Activated T-helper 1 cell treated with anti-CD3 and anti-CD28 coated beads, Interleukin-12 subunit alpha, Interleukin-12 subunit beta, Interleukin-2, Interleukin-4 antibody, amounts not matched to agents 30 ng/mL and 10 ng/mL and 1 ng/mL, durations not matched to agents 14 hours and 24 hours and 36 hours (primary cell): ENCODE results near the gene FARS2. TPM values are rescaled to one million over a fixed set of nuclear protein-coding genes. Genes with fewer than 3 reads are reported as not detected.

Experiments
- DNase-seq: peaks from one replicate; pipeline ENCODE4 v3.0.0; 2021; ENCODE audit warnings: low spot score
- H3K27ac Mint-ChIP-seq: one replicate; pipeline ENCODE4 v1.8.0; 2021; ENCODE audit warnings: mild to moderate bottlenecking, mixed read lengths
- H3K27me3 Mint-ChIP-seq: one replicate; pipeline ENCODE4 v1.8.0; 2022; ENCODE audit warnings: mild to moderate bottlenecking, moderate library complexity, mixed read lengths; ENCODE audit not compliant: insufficient read depth
- H3K36me3 Mint-ChIP-seq: one replicate; pipeline ENCODE4 v1.8.0; 2021; ENCODE audit warnings: low read depth, mixed read lengths
- H3K4me1 Mint-ChIP-seq: one replicate; pipeline ENCODE4 v1.8.0; 2021; ENCODE audit warnings: low read depth, mixed read lengths
- H3K4me3 Mint-ChIP-seq: one replicate; pipeline ENCODE4 v1.8.0; 2021; ENCODE audit warnings: mild to moderate bottlenecking, moderate library complexity, mixed read lengths
- H3K9me3 Mint-ChIP-seq: one replicate; pipeline ENCODE4 v1.8.0; 2021; ENCODE audit warnings: mixed read lengths
- intact Hi-C: fragments of 100-400 bp; cut with micrococcal nuclease; formaldehyde crosslinking; loops from one replicate; pipeline ENCODE4 v1.15.1; 2024
- total RNA-seq: library from RNA; stranded (reverse); gene quantifications from 2 replicates; pipeline ENCODE4 v1.2.3, GENCODE V29; 2022

The FARS2 gene
- total RNA-seq, 1 donor from 2014 or later = 23.8 TPM

GRCh38 chr6:5751525-5752390, 490.4 kb downstream of the FARS2 start:
- peaks cover 10% of the 10 kb centered on the region for H3K36me3 Mint-ChIP-seq
- H3K4me3 Mint-ChIP-seq = no peak overlapping the region
- no peak for DNase-seq
- intact Hi-C loops = no loop called here
- H3K27ac Mint-ChIP-seq = no peak overlapping the region
- peaks cover 24% of the 10 kb centered on the region for H3K9me3 Mint-ChIP-seq
- H3K27me3 Mint-ChIP-seq = no peaks in the 10 kb centered on the region
- H3K4me1 Mint-ChIP-seq = no peaks in the 10 kb centered on the region

GRCh38 chr6:5752391-5752680, 491.0 kb downstream of the FARS2 start:
- Mint-ChIP-seq H3K27me3 (no peaks in the 10 kb centered on the region), H3K4me1 (no peaks in the 10 kb centered on the region), H3K27ac (no peak overlapping the region), H3K4me3 (no peak overlapping the region), H3K36me3 (peaks cover 11% of the 10 kb centered on the region), H3K9me3 (peaks cover 24% of the 10 kb centered on the region)
- intact Hi-C loops = no loop called here
- DNase-seq = no peak

GRCh38 chr6:5753209-5753608, 491.9 kb downstream of the FARS2 start:
- Mint-ChIP-seq H3K36me3 (peaks cover 11% of the 10 kb centered on the region), H3K4me1 (no peaks in the 10 kb centered on the region)

GRCh38 chr6:5754904-5755303, 493.6 kb downstream of the FARS2 start:
- H3K4me1 Mint-ChIP-seq = no peaks in the 10 kb centered on the region
- peaks cover 24% of the 10 kb centered on the region for H3K9me3 Mint-ChIP-seq
- intact Hi-C loops = no loop called here
- H3K36me3 Mint-ChIP-seq = peaks cover 11% of the 10 kb centered on the region
- no peaks in the 10 kb centered on the region for H3K27me3 Mint-ChIP-seq
- no peak for DNase-seq
- H3K4me3 Mint-ChIP-seq = no peak overlapping the region
- H3K27ac Mint-ChIP-seq = no peak overlapping the region

More at GRCh38 chr6:5753209-5753608, 491.9 kb downstream of the FARS2 start:
- Mint-ChIP-seq H3K27ac (no peak overlapping the region), H3K4me3 (no peak overlapping the region), H3K9me3 (peaks cover 24% of the 10 kb centered on the region), H3K27me3 (no peaks in the 10 kb centered on the region)
- intact Hi-C loops = no loop called here
- no peak for DNase-seq

- Mint-ChIP-seq H3K9me3 (peaks cover 19% of the 10 kb centered on the region), H3K4me1 (no peaks in the 10 kb centered on the region), H3K27ac (no peak overlapping the region), H3K27me3 (no peaks in the 10 kb centered on the region), H3K4me3 (no peak overlapping the region), H3K36me3 (peaks cover 11% of the 10 kb centered on the region)
- intact Hi-C loops = no loop called here
- no peak for DNase-seq
These were observed 498.3 kb downstream of the FARS2 start for GRCh38 chr6:5759571-5759970.

- Mint-ChIP-seq H3K27ac (no peak overlapping the region), H3K9me3 (peaks cover 2% of the 10 kb centered on the region), H3K4me1 (no peaks in the 10 kb centered on the region), H3K27me3 (no peaks in the 10 kb centered on the region), H3K4me3 (no peak overlapping the region), H3K36me3 (peaks cover 4% of the 10 kb centered on the region)
- intact Hi-C loops = no loop called here
- no peak for DNase-seq
These were observed 500.1 kb downstream of the FARS2 start for GRCh38 chr6:5761370-5761769.

- Mint-ChIP-seq H3K4me3 (no peak overlapping the region), H3K27ac (no peak overlapping the region), H3K4me1 (no peaks in the 10 kb centered on the region), H3K27me3 (no peaks in the 10 kb centered on the region), H3K9me3 (no peaks in the 10 kb centered on the region), H3K36me3 (no peaks in the 10 kb centered on the region)
- no peak for DNase-seq
- intact Hi-C loops = no loop called here
These were observed 501.3 kb downstream of the FARS2 start for GRCh38 chr6:5762561-5762968.

- H3K27ac Mint-ChIP-seq = no peak overlapping the region
- no peaks in the 10 kb centered on the region for H3K36me3 Mint-ChIP-seq
- no peaks in the 10 kb centered on the region for H3K27me3 Mint-ChIP-seq
- H3K4me3 Mint-ChIP-seq = no peak overlapping the region
- no peak for DNase-seq
- intact Hi-C loops = no loop called here
- H3K4me1 Mint-ChIP-seq = no peaks in the 10 kb centered on the region
- peaks cover 2% of the 10 kb centered on the region for H3K9me3 Mint-ChIP-seq
These were observed 502.1 kb downstream of the FARS2 start for GRCh38 chr6:5763407-5763806.

- no peak for DNase-seq
- Mint-ChIP-seq H3K9me3 (peaks cover 6% of the 10 kb centered on the region), H3K36me3 (peaks cover 4% of the 10 kb centered on the region), H3K4me3 (no peak overlapping the region), H3K27ac (no peak overlapping the region), H3K27me3 (no peaks in the 10 kb centered on the region), H3K4me1 (no peaks in the 10 kb centered on the region)
- intact Hi-C loops = no loop called here
These were observed 502.6 kb downstream of the FARS2 start for GRCh38 chr6:5763871-5764270.

- Mint-ChIP-seq H3K9me3 (peaks cover 9% of the 10 kb centered on the region), H3K4me3 (no peak overlapping the region), H3K36me3 (peaks cover 4% of the 10 kb centered on the region), H3K27ac (no peak overlapping the region), H3K27me3 (no peaks in the 10 kb centered on the region), H3K4me1 (no peaks in the 10 kb centered on the region)
- intact Hi-C loops = no loop called here
- DNase-seq = no peak
These were observed 503.2 kb downstream of the FARS2 start for GRCh38 chr6:5764401-5764955.

GRCh38 chr6:5765141-5765760, 503.9 kb downstream of the FARS2 start:
- H3K36me3 Mint-ChIP-seq = peaks cover 4% of the 10 kb centered on the region
- H3K27me3 Mint-ChIP-seq = no peaks in the 10 kb centered on the region
- no peak overlapping the region for H3K27ac Mint-ChIP-seq
- H3K9me3 Mint-ChIP-seq = peaks cover 9% of the 10 kb centered on the region
- intact Hi-C loops = no loop called here
- H3K4me3 Mint-ChIP-seq = no peak overlapping the region
- DNase-seq = no peak
- H3K4me1 Mint-ChIP-seq = no peaks in the 10 kb centered on the region

- Mint-ChIP-seq H3K27ac (no peak overlapping the region), H3K9me3 (peaks cover 9% of the 10 kb centered on the region), H3K4me1 (no peaks in the 10 kb centered on the region), H3K36me3 (peaks cover 4% of the 10 kb centered on the region), H3K4me3 (no peak overlapping the region), H3K27me3 (no peaks in the 10 kb centered on the region)
- intact Hi-C loops = no loop called here
- DNase-seq = no peak
These were observed 504.9 kb downstream of the FARS2 start for GRCh38 chr6:5766260-5766659.

- no peak for DNase-seq
- intact Hi-C loops = no loop called here
- no peak overlapping the region for H3K27ac Mint-ChIP-seq
- H3K4me1 Mint-ChIP-seq = no peaks in the 10 kb centered on the region
- peaks cover 4% of the 10 kb centered on the region for H3K36me3 Mint-ChIP-seq
- no peak overlapping the region for H3K4me3 Mint-ChIP-seq
- H3K27me3 Mint-ChIP-seq = no peaks in the 10 kb centered on the region
- peaks cover 9% of the 10 kb centered on the region for H3K9me3 Mint-ChIP-seq
These were observed 506.2 kb downstream of the FARS2 start for GRCh38 chr6:5767471-5767870.
